Activated CD4-positive, alpha-beta T cell treated with anti-CD3 and anti-CD28 coated beads, Interleukin-2, amount 50 U/mL, for 1 hour (primary cell): ENCODE results near the gene WDR1.

Experiments used
- DNase-seq: peaks from one replicate; pipeline ENCODE4 v3.0.0-alpha.2; 2020

WDR1 gene

DNA sequence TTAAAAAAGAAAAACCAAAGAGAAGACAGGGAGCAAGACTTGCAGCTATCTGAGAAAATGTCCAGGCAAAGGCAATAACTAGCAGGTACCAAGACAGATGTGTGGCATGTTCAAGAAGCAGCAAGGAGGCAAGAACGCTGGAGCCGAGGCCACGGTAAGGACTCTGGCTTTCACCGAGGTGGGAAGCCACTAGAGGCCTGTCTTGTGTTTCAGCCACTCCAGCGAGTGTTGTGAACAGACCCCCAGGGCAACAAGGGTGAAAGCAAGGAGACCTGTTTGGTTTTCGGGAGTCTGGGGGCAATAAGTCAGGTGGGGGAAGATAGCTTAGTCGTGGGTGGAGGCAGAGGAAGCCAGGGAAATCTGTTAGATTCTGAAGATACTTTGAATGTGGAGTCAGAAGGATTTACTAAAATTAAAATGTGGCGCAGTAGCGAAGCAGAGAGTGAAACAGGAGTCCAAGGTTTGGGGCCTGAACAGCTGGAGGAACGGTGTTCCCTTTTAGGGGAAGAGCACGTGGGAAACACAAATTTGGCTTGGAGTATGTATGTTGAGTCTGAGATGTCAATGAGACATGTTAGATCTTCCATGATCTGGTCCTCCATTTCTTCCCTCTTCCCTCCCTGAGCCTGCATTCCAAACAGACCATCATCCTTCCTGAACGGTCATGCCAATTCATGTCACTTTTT is 3.1 kb downstream of the WDR1 start:
- no peak for DNase-seq

DNA sequence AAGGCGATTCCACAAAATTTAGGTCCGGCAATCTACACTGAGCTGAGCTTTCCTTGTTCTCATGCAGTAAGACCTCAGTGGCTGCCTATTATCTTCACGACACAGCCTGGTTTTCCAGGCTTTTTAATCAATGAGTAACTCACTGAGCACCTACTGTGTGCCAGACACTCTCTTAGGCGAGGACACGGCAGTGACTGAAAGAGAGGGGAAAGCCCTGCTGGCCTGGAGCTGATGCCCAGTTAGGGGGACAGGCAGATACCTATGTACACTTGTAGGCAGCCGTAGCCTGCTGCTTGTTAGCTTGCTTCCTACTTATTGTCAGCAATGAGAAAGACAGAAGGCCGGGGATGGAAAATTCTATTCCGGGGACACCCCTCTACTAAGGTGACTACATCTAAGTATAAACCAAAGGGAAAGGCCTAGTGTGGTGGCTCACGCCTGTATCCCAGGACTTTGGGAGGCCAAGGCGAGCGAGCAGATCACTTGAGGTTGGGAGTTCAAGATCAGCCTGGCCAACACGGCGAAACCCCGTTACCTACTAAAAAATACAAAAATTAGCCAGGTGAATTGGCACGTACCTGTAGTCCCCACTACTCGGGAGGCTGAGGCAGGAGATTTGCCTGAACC is 3.8 kb downstream of the WDR1 start:
- no peak for DNase-seq

DNA sequence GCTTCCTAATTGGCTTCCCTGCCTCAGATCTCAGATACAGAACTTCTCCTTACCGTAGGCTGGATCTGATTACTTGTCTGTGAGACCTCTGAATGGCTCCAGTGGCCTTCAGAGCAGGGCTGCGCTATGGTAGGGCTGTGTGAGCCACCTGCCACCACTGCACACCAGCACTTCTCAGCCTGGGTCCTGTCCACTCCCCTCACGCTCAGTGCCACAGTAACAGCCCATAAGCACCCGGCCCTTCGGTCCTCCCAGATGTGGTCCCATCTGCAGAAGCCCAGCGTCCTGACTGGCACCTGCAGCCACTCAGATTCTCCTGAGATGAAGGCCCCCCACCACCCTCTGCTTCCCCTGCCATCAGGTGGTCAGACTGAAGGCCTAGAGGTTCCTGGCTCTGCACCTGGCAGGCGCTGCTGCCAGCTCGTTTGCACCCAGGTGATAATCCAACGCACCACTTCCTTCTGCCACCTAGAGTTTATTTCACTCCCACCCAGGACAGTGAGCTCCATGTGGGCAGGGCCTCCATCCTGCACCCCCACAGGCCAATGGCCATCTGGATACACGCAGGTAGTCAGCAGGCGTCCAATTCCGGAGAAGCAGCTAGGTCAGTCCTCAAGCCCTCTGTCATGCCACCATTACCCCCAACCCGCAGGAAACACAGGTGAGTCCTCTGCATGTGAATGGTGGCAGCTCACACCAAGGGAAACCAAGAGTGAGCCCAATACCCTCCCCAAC is 5.4 kb downstream of the WDR1 start:
- no peak for DNase-seq

DNA sequence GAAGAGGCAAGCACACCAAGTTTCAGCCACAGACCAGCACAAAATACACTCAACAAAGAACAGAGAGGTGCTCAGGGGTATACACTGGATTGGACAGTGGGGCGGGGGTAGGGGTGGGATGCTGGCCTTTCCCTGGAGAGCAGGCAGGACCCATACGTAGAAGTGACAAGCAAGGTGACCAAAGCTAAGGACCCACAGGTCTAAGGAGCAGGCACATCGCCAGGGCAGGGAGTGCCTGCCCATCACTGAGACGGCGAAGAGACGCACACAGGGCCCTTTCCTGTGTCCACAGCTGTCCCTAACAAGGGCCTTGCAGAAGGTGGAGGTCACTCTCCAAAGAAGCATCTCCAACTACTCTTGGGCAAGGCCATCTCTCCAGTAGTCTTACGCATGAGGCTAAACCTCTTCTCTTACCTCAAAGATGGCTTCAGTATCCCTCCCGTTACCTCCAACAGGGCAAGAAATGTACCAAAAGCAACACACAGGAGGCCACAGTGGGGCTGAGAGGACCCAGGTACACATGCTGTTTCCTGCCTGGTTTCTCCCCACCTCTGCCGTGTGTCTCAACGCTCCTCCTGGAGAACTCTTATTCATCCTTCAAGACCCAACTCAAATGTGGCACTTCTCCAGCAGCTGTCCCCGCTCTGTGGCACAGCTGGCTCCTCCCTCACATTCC is 6.5 kb downstream of the WDR1 start:
- no peak for DNase-seq

DNA sequence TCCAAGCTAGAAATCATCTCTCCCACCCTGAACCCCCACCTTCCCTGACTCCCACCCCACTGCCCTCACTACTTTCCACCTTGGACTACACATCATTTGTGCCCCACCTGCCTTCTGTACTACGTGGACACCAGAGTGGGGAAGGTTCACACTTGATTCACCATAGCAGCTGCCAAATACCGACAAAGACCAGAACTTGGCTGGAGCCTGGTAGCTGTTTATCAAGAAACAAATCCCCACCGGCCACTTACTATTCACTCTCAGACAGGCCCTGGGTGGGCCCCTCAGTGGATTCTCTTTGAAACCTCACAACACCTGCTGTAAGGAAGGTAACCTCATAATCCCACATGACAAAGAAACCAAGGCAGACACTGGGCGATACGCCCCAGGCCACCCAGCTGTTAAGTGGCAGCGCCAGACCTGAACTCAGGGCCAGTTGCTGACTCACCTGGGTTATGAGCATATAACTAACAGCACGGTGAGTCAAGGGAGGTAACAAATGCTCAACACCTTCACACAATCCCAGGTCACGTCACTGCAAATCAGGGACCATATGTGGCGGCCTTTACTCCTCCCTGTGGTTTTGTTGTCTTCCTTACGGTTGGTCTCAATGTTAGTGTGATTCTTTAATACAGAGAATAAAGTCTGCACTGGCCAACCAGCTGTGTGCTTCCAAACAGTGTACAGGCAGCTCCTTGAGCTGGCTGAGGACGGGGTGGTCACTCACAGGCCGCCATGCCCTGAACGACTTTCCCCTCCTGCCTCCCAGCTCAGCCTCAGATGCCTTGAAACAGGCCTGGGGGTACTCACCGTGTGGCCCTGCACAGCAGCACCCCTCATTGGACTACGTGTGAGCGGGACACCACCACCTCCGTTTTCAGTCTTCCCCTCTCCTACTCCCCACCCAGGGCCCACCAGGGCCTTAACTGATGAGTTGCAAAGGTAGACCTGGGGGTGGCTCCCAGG is 7.5 kb downstream of the WDR1 start:
- peak; percentile 43 for DNase-seq

DNA sequence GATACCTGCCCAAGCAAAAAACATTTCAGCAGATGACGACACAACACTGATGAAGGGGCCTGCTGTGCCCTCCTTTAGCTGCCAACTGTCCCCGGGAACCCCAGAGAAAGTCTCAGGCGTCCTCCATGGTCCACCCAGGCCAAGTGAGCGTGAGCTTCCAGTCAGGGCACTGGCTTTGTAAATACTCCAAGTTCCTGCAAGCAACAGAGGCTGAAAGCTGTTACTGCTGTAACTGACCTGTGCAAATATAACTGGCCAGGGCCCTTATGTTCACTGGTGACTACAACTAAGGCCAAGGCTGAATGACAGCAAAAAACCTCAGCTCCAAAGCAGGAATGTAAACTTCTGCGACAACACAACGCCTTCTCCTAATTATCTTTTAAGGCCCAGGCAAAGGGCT is 8.2 kb downstream of the WDR1 start:
- DNase-seq: no peak

DNA sequence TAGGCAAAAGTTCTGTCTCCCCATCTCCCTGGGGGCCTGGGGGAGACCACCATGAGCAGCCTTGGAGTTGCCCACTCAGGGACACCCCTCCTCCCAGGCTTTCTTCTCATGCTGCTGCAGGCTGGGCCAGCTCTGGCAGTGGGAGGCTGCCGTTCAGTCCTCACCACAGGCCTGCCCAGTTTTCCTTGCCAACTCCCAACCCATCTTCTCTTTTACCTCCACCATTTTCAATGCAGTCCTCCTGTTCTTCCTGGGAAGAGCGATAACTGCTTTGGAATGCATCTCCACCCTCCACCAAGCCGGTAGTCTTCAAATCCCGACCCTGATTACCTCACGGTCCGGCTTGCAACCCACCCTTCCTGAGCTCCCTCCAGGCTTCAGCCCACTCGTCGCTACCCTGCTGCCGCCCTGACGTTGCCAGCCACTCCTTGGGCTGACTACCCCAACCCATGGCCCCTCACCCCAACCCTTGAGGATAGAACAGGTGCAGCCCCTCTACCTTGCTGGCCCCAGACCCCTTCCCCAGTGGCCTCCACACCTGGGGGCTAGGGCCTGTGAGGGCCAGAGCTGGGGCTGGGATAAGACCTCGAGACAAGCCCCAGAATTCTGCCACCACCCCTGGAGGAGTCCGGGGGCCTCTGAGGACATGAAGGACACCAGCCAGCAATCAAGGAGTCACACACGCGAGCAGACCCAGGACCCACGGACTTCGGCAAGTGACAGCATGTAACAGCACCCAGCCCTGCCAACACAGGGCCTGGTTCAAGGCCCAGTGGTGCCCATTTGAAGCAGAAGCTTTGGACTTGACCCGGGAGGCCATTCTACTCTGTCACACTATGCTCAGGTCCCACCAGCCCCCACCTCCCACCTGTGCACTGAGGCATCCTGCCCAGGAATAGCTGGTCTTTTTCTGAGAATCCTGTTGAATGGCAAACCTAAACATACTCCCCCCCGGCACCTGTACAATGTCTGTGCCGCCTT is 9.2 kb downstream of the WDR1 start:
- no peak for DNase-seq

DNA sequence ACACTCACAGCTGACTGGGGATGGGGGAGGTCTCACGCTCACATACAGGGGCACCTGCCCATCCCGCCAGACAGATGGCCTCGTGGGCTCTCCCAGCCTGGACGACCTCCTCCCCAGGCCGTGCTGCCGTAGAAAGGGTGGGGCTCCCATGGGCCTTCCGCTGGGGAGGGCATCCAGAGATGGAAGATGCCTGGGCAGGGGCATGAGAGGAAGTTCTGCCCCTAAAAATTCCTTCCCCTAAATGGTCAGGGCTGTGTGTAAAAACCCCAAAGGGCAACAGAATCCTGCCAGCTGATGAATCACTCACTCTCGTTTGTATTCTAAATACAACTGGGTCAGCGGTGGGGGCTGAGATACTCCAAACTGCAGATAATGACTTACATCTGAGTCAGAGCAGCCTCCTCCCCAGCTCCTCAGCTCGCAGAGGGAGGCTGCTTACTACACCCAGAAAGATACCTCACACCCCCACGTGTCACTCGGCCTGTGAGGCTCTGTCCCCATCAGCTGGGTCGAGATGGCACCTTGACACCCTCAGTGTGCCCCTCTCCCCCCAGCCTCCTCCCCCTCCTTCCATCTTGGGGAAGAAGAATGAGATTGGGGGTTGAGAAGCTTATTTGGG is 10.1 kb downstream of the WDR1 start:
- DNase-seq: peak; percentile 67

DNA sequence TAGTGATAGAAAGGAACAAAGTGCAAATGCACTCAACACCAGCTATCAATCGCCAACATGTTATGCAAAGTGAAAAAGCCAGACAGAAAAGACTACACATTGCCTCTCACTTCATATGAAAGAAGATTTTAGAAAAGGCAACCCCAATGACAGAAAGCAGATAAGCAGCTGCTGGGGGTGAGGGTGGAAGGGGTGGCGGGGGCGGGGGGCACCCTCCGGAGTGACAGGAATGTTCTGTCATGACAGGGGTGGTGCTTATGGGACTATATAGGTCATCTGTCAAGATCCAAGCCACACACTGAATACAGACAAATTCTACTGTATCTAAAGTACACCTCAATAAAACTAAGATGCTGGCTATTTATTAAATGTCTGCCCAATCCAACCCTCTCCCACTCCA is 10.7 kb downstream of the WDR1 start:
- DNase-seq: no peak

DNA sequence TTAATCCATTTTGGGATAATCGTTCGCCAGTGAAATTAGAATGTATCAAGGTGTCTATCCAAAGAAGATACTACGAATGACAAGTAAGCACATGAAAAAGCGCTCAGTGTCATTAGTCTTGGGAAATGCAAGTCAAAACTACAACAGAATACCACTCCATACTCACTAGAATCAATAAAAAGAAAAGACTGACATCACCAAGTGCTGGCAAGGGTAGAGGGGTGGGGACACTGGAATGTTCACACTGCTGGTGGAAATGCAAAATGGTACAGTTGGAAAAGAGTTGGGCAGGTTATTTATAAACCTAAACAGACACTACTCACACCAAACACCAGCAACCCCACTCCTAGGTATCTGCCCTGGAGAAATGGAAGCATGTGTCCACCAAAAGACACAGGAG is 11.2 kb downstream of the WDR1 start:
- no peak for DNase-seq

DNA sequence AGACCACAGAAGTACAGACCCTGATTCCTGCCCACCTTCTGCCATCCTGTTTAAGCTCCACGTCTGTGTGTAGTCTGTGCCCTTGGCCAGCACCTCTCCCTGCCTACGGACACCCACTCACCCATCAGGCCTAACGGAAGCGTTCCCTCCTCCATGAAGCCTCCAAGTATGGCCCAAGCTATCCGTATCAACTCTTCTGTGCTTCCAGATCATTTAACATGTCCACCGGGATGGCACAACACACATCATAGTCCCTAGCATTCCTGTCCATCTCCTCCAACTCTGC is 11.7 kb downstream of the WDR1 start:
- DNase-seq: no peak

DNA sequence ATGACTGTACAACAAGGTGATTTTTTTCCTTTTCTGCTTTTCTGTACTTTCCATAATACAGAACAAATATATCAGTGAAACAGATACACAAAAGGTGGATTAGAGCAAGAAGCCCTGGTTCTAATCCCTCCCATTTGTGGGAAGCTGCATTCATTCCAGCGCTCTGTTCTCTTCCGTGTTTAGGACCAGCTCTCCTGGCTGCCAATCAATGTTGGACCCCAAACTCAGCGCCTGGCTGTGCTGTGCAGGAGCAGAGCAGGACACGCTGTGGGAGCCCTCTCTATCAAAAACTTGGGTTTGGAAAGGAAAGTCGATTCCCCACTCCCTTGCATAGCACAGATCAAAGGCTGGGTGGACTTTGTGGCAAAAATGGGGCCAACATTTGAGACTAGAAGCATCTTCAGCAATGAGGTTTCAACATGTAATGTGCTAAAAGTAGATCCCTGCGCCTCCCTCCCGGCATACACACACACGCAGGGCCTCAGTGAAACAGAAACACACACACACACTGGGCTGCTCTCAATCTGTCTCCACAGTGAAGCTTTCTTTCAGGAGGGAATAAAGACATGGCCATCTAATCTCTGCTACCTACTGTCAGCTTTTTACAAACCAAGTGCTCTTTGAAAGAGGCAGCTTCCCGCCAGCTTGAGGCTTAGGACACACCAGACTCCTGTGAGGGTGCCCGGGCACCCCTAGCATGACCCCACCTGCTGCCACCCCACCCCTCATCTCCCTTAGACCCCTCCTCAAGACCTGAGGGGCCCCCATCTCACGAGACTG is 12.2 kb downstream of the WDR1 start:
- DNase-seq: no peak

DNA sequence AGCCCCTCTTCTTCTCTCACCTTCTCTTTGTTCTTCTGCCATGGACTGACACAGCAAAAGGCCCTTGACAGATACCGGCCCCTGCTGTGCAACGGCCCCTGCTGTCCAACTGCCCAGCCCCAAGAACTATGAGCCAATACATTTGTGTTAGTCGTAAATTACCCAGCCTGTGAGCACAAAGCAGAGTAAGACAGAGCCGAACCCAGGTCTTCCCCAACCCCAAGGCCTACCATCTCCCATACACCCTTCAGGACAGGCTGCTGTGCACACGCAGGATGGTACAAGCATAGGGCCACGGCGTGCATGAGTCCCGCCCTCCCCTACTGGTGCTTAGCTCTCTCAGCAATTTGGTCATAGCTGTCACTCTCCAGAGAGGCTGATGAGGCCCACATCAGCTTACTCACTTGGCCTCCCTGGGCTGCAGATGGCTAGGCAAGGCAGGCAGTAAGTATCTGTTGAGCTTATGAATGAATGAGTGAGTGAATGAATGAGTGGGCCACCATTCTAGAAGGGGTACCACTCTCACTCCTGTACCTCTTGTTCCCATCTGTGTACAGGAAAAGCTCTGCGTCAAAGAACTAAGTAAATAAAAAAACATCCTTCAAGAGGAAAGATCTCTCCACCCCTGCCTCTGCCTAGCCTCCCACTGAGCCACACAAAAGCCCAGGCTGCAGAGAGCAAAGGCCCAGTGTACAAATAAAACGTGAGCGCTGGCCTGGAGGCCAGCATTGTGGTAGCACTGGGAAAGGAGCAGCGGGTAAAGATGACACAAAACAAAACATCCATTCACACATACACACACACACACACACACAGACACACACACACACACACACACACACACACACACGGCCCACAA is 13.9 kb downstream of the WDR1 start:
- no peak for DNase-seq

DNA sequence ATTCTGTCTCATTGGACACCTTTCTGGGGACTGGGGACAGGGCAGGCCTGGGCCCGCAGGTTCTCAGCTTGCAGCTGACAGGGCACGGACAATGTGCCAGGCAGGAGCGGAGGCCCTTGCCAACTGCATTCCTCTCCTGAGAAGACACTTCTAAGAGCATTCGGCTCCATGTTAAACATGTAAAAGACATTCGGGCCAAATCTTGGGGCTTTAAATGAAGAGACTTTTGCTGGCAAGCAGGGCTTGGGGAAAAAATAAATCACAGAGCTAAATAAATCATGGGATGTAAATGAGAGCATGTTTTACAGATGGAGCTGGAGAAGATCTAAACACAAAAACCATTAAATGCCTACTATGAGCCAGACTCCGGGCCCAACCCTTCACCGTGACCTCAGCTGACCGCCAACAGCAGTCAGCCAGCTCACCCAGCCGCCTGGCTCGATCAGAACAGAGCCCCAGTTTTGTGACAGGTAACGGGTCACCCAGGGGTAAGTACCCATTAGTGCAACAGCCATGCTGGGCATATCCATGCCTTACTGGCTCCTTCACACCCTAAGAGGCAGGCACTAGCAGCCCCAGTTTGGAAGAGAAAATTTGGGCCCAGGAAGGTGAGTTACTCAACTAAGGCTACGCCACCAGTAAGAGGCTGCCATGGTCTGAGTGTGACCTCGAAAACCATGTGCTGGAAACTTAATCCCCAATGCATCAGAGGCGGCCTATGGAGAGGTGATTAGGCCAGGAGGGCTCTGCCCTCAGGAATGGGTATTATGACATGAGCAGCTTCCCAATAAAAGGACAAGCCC is 14.7 kb downstream of the WDR1 start:
- DNase-seq: no peak

DNA sequence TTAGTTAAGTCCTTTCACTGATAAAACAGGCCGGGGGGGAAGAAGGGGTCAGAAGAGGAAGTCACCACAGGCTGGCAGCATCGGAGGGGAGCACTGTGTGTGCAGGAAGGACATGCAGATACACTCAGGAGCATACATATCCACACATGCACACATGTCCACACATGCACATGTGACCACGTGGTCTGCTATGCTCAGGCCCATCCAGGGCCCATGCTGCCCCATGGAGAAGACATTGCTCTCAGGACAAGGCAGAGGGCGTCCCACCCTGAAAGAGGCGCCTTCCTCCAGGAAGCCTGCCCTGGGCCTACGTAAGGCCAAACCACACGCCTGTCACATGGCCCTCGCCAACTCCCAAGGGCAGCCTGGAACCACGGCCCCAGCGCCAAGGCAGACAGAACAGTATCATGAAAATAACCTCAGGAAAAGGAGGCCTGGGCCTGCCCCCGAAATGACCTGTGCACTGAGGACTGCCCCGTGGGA is 15.8 kb downstream of the WDR1 start:
- DNase-seq: no peak

DNA sequence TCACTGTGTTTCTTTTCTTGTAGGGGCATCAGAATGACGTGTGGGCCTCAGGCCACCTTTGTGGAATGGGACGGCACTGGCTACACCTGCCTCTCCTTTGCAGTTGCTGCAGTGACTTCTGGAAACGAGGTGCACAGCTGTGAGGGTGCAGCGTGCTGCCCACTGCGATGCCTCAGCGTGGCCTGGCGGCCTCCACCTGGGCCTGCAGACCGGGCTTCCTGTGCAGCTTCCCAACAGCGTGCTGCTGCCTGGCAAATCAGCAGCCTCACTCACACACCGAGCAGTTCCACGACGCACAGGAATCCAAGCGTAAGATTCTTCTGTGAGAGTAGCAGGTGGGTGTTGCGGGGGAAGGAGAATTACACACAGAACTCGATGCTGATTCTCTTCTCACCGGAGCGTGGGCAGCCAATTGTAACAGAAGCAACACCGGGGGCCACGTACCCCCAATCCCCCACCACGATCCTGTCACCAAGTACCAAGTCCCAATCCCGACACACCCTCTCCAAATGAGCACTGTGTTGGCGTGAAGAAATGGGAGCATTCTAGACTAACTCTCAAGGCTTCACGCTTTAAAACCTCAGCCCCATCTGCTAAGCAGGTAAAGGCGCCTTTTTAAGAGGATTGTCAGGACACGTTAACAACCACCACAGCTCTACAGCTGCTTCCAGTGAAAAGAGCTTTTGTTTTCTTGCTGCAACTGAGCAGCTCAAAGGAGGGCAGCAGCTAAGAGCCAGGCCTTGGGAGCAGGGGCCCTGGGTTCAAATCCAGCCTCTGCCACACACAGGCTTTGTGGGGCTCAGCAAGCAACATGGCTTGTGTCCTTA is 16.9 kb downstream of the WDR1 start:
- no peak for DNase-seq

DNA sequence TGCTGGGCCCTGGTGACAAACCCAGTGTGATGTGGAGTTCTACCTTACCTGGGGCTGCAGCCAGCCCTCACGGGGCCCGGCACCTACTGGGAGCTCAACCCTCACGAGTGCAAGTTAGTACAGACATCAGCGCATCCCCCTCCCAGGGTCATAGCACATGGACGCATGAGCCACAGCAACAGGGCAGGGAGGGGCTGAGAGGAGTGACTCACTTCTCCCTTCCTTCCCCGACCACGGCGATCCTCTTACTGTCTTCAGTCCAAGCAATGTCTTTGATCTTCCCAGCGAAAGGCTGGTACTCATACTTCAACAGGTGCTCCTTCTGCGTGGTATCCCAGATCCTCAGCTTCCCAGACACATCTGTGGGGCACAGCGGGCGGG is 17.8 kb downstream of the WDR1 start:
- peak; percentile 38 for DNase-seq
